ENCODE data around the gene ROPN1B. TPM values are rescaled to one million over a fixed set of nuclear protein-coding genes. Genes with fewer than 3 reads are reported as not detected.
"Not testable (repeated sequence)": the region's sequence is repeated elsewhere in the genome, so short reads cannot be mapped to it uniquely, and the experiment has no call there.

Gene ROPN1B
- 0.69 and 1.5 TPM in 2 replicates for total RNA-seq (2014; rRNA removed; shearing (Covaris generic))

GRCh38 chr3:125968701-125969592 is at the start of gene ROPN1B:
TSS of gene ROPN1B (plus strand) at chr3:125969178. CDS start at chr3:125972055, 2,877 bp downstream.
- not testable (repeated sequence) for DNase-seq (ENCODE audit: low spot score)

- DNase-seq (ENCODE audit: low spot score) = not testable (repeated sequence)
Measured at GRCh38 chr3:125920191-125920590, 48.8 kb upstream of the ROPN1B start.

- not testable (repeated sequence) for DNase-seq (ENCODE audit: low spot score)
Measured at GRCh38 chr3:125920751-125921279, 48.2 kb upstream of the ROPN1B start.

GRCh38 chr3:125921712-125922111 is 47.3 kb upstream of the ROPN1B start:
- peak; percentile 65 for DNase-seq (ENCODE audit: low spot score)

GRCh38 chr3:125923324-125924115 is 45.5 kb upstream of the ROPN1B start:
- DNase-seq (ENCODE audit: low spot score) = not testable (repeated sequence)

- not testable (repeated sequence) for DNase-seq (ENCODE audit: low spot score)
Measured at GRCh38 chr3:125924276-125924675, 44.7 kb upstream of the ROPN1B start.

- DNase-seq (ENCODE audit: low spot score) = not testable (repeated sequence)
Measured at GRCh38 chr3:125925727-125926126, 43.3 kb upstream of the ROPN1B start.

GRCh38 chr3:125928771-125929545 is 40.0 kb upstream of the ROPN1B start:
- peak; percentile 80 for DNase-seq (ENCODE audit: low spot score)

GRCh38 chr3:125929765-125930164 is 39.2 kb upstream of the ROPN1B start:
- DNase-seq (ENCODE audit: low spot score) = not testable (repeated sequence)

GRCh38 chr3:125931355-125931880 is 37.6 kb upstream of the ROPN1B start:
- not testable (repeated sequence) for DNase-seq (ENCODE audit: low spot score)

GRCh38 chr3:125933397-125934173 is 35.4 kb upstream of the ROPN1B start:
- DNase-seq (ENCODE audit: low spot score) = not testable (repeated sequence)

GRCh38 chr3:125935252-125935874 is 33.6 kb upstream of the ROPN1B start:
- DNase-seq (ENCODE audit: low spot score) = peak; percentile 85

- peak; percentile 67 for DNase-seq (ENCODE audit: low spot score)
Measured at GRCh38 chr3:125936210-125936815, 32.7 kb upstream of the ROPN1B start.

- not testable (repeated sequence) for DNase-seq (ENCODE audit: low spot score)
Measured at GRCh38 chr3:125936891-125937290, 32.1 kb upstream of the ROPN1B start.

GRCh38 chr3:125947806-125948205 is 21.2 kb upstream of the ROPN1B start:
- peak; percentile 24 for DNase-seq (ENCODE audit: low spot score)

- not testable (repeated sequence) for DNase-seq (ENCODE audit: low spot score)
Measured at GRCh38 chr3:125948901-125949300, 20.1 kb upstream of the ROPN1B start.

- not testable (repeated sequence) for DNase-seq (ENCODE audit: low spot score)
Measured at GRCh38 chr3:125951176-125951575, 17.8 kb upstream of the ROPN1B start.

- not testable (repeated sequence) for DNase-seq (ENCODE audit: low spot score)
Measured at GRCh38 chr3:125957020-125957419, 12.0 kb upstream of the ROPN1B start.
